Sigmoid colon (tissue), 7 donors: Measurements from ENCODE around the gene PEX14. TPM values are rescaled to one million over a fixed set of nuclear protein-coding genes. Genes with fewer than 3 reads are reported as not detected.
A peak's percentile ranks its signal among the peaks of the same experiment; 100 is the strongest.

Source experiments
- DNase-seq: peaks from one replicate; pipeline ENCODE4 v3.0.0-alpha.2; 2019
- H3K27ac ChIP-seq, 4 donors: fragments of 200-600 bp; sonication (generic); one replicate each; pipeline ENCODE4 v1.5.1; 2016 to 2019; ENCODE audit warnings: mild to moderate bottlenecking in 1 of 4
- H3K27me3 ChIP-seq, 3 donors: fragments of 200-600 bp; sonication (generic); one replicate each; pipeline ENCODE4 v1.5.1; 2019; ENCODE audit warnings: mild to moderate bottlenecking in 1 of 3
- H3K36me3 ChIP-seq, 4 donors: fragments of 200-600 bp; sonication (generic); one replicate each; pipeline ENCODE4 v1.5.1; 2016 to 2019
- H3K4me1 ChIP-seq, 4 donors: fragments of 200-600 bp; sonication (generic); one replicate each; pipeline ENCODE4 v1.5.1; 2017 to 2019
- H3K4me3 ChIP-seq, 4 donors: fragments of 200-600 bp; sonication (generic); one replicate each; pipeline ENCODE4 v1.5.1; 2017 to 2019; ENCODE audit warnings: mild to moderate bottlenecking in 2 of 4, moderate library complexity in 1 of 4
- H3K9me3 ChIP-seq, 4 donors: fragments of 200-600 bp in 3 of 4; sonication (generic) in 3 of 4; one replicate each; pipeline versions ENCODE4 v1.5.1 to v1.6.1; 2013 to 2019
- EP300 ChIP-seq, 4 donors: sonication (generic); formaldehyde crosslinking; IDR thresholded peaks; one replicate each; pipeline ENCODE4 v1.6.1; 2017; ENCODE audit warnings: antibody characterized with exemption in 4 of 4
- POLR2A ChIP-seq, 2 donors: fragments of 450-650 bp; IDR thresholded peaks; one replicate each; pipeline ENCODE4 v1.6.1; 2016; ENCODE audit warnings: antibody characterized with exemption in 2 of 2, mild to moderate bottlenecking in 2 of 2, moderate library complexity in 2 of 2
- POLR2AphosphoS5 ChIP-seq, 4 donors: sonication (generic); formaldehyde crosslinking; IDR thresholded peaks; one replicate each; pipeline ENCODE4 v1.6.1; 2017; ENCODE audit warnings: antibody characterized with exemption in 4 of 4
- WGBS, 2 donors: extraction: QIAGEN DNeasy Blood & Tissue Kit; methylation state at CpG; one replicate each; pipeline ENCODE4 v1.1.7; 2013; 5-methylcytosine and 5-hydroxymethylcytosine counted together
- intact Hi-C: fragments of 100-400 bp; cut with DNase I; formaldehyde crosslinking; loops from one replicate; pipeline ENCODE4 v1.15.1; 2023
- polyA plus RNA-seq, 3 donors: library from polyadenylated mRNA; stranded (reverse); fragments of 200-250 nt; gene quantifications; one replicate each; pipeline ENCODE4 v1.2.3, GENCODE V29; 2013
- small RNA-seq, 3 donors: library from RNA; depleted of rRNA; stranded (forward); fragments of <200 nt; gene quantifications; one replicate each; pipeline ENCODE3, GENCODE V24; 2016
- total RNA-seq, 4 donors: library from RNA; depleted of rRNA; stranded (reverse); fragments of >200 nt; gene quantifications; one replicate each; pipeline ENCODE4 v1.1.0, GENCODE V29; 2016
- TF ChIP-seq, protein P1 (sequence below), 4 experiments: fragments of 450-650 bp in 3 of 4; fragments of 200-600 bp in 1 of 4; IDR thresholded peaks; one replicate each; pipeline ENCODE4 v1.5.1; 2016 to 2019; ENCODE audit warnings: antibody characterized with exemption in 4 of 4, mild to moderate bottlenecking in 3 of 4, moderate library complexity in 2 of 4
- donor health status: healthy with polysubstance abuse.
- donor health status: Bipolar disorder and iron deficiency.
- donor health status: healthy.

Gene PEX14
- total and polyA plus RNA-seq, 7 donors: 8.3 to 23.3 (median 14.4) TPM

DNA sequence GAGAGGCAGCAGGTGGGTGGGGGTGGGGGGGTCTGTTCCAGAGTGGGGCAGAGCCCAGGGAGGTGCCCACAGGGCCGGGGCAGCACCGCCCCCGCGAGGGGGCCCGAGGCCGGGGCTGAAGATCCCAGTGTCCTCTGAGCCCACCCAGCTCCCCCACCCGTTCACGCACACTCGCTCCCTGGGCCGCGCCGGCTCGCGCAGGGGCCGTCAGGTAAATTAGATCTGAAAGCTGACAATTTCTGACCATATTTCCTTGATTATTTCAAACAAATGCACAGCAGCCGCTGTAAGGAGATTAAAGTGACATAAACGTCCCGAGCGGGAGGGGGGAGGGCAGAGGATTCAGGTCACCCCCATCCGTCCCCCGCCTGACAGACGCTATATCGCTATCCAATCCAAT lies 203.7 kb downstream of the PEX14 start:
- 89 to 92% methylated on average over 23 of the region's 23 CpGs for WGBS, 2 donors

DNA sequence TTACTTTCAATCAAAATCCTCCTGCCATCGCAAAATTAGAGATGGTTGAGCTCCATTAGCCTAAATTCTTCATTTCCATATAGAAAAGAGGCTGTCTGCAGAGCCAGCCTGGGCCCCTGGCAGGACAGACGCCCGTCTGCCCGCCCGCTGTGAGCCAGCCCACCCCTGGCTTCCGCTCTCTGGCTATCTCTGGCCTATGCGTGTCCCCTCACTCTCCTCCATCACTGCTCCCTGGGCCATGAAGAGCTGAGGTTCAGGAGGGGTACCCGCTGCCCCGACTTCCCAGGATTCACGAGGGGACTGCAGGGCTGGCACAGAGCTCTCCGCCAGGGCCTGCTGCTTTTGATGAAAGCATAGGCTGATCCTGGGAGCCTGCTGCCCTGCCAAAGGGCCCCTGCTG lies 204.1 kb downstream of the PEX14 start:
- H3K27me3 ChIP-seq: no peaks in the 10 kb centered on the region
- TF ChIP-seq EP300 (IDR thresholded peaks at IDR 0.05) (no peak), POLR2AphosphoS5 (IDR thresholded peaks at IDR 0.05) (no peak), POLR2A (IDR thresholded peaks at IDR 0.05) (no peak)
- TF ChIP-seq, protein P1, sequence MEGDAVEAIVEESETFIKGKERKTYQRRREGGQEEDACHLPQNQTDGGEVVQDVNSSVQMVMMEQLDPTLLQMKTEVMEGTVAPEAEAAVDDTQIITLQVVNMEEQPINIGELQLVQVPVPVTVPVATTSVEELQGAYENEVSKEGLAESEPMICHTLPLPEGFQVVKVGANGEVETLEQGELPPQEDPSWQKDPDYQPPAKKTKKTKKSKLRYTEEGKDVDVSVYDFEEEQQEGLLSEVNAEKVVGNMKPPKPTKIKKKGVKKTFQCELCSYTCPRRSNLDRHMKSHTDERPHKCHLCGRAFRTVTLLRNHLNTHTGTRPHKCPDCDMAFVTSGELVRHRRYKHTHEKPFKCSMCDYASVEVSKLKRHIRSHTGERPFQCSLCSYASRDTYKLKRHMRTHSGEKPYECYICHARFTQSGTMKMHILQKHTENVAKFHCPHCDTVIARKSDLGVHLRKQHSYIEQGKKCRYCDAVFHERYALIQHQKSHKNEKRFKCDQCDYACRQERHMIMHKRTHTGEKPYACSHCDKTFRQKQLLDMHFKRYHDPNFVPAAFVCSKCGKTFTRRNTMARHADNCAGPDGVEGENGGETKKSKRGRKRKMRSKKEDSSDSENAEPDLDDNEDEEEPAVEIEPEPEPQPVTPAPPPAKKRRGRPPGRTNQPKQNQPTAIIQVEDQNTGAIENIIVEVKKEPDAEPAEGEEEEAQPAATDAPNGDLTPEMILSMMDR (IDR thresholded peaks at IDR 0.05): no peak
- H3K27ac ChIP-seq: peak overlapping the region; percentile 87 to 98 (median 96)
- DNase-seq: no peak
- peak overlapping the region in 1 of 4 donors; percentile 13 for H3K4me3 ChIP-seq
- intact Hi-C loops: no loop called here
- no peaks in the 10 kb centered on the region for H3K36me3 ChIP-seq
- H3K9me3 ChIP-seq: no peaks in the 10 kb centered on the region
- peaks cover 4 to 100% (median 100%) of the 10 kb centered on the region in 4 donors for H3K4me1 ChIP-seq
- WGBS, 2 donors: 93 to 95% methylated on average over 11 of the region's 11 CpGs

More for the DNA sequence above, 203.7 kb downstream of the PEX14 start:
- no peaks in the 10 kb centered on the region for H3K36me3 ChIP-seq
- TF ChIP-seq POLR2AphosphoS5 (IDR thresholded peaks at IDR 0.05): no peak
- TF ChIP-seq, protein P1 (IDR thresholded peaks at IDR 0.05): no peak
- no peak for TF ChIP-seq EP300 (IDR thresholded peaks at IDR 0.05)
- TF ChIP-seq POLR2A (IDR thresholded peaks at IDR 0.05): no peak
- intact Hi-C loops: no loop called here
- H3K4me3 ChIP-seq: peak overlapping the region in 1 of 4 donors; percentile 13
- peak overlapping the region; percentile 69 to 98 (median 96) for H3K27ac ChIP-seq
- DNase-seq: no peak
- peaks cover 4 to 100% (median 100%) of the 10 kb centered on the region in 4 donors for H3K4me1 ChIP-seq
- no peaks in the 10 kb centered on the region for H3K9me3 ChIP-seq
- no peaks in the 10 kb centered on the region for H3K27me3 ChIP-seq

DNA sequence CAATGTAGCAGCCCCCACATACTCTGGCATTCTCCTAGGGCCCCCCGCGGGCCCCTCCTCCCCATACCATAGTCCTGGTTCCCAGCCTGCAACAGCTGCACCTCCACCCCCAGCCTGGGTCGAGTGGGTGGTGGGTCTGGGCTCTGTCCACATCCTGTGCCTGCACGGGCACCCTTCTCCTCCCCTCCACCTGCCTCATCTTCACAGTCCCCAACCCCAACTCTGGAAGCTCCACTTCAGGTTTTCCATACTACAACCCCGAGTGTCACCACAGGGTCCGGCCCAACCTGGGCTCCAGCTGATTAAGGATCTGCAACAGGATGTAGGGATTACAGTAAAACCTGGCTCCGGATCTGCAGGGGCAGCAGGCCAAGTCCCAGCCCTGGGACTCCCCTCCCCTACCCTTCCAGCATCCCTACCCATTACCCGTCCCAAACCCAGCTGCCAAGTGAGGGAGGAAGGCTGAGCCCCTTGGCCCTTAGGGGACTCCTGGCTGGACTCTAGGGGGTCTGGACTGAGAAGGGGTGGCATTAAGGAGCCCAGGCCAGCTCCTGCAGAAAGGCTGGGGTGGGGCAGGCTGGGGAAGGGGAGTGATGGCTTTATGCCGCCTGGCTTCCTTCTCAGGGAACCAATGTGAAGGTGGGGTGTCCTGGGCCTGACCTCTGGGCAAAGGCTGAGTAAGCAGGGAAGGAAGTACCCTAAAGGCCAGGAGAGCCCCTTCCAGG lies 204.9 kb downstream of the PEX14 start:
- DNase-seq: no peak
- Histone ChIP-seq H3K4me1 (peaks cover 4 to 100% (median 100%) of the 10 kb centered on the region in 4 donors), H3K4me3 (peak overlapping the region in 3 of 4 donors; percentile 6 to 13 (median 13)), H3K9me3 (no peaks in the 10 kb centered on the region), H3K27ac (peak overlapping the region; percentile 87 to 98 (median 96)), H3K36me3 (no peaks in the 10 kb centered on the region), H3K27me3 (no peaks in the 10 kb centered on the region)
- whole genome bisulfite sequencing, 2 donors: 48 to 49% methylated on average over 9 of the region's 9 CpGs
- intact Hi-C loops: loop anchor here (5.0 kb wide), 1 partner anchor 118 kb away; the partner anchor contains the start of gene CASZ1
- TF ChIP-seq POLR2AphosphoS5 (IDR thresholded peaks at IDR 0.05) (peak in 2 of 4 donors; percentile 22 to 34), EP300 (IDR thresholded peaks at IDR 0.05) (no peak), POLR2A (IDR thresholded peaks at IDR 0.05) (no peak)
- TF ChIP-seq, protein P1 (IDR thresholded peaks at IDR 0.05): no peak

Small RNAs within 50 kb of the gene (small RNA-seq; reads per million reads assigned to genes)
- 0 reads per million in 3 donors for gene RN7SL614P

Other genes starting within 250 kb of the PEX14 start
- 10 to 100 TPM; 30.6 to 44.2 (median 36.9) TPM for gene PGD, start 75.9 kb upstream of the PEX14 start, total RNA-seq
- gene PGD, start 75.9 kb upstream of the PEX14 start, polyA plus RNA-seq: 100 to 1,000 TPM in 1 of 3 donors, 10 to 100 TPM in 2; 69.7 to 115 (median 71.0) TPM
- gene CENPS, start 44.5 kb upstream of the PEX14 start, total RNA-seq: 10 to 100 TPM in 2 of 4 donors, 1 to 10 TPM in 2; 2.8 to 15.0 (median 10.7) TPM
- 10 to 100 TPM; 16.8 to 22.2 (median 20.1) TPM for gene CENPS, start 44.5 kb upstream of the PEX14 start, polyA plus RNA-seq
- 1 to 10 TPM in 2 of 4 donors, under 1 TPM in 1, not detected in 1; 0.71 to 1.4 (median 1.1) TPM for gene CORT, start 24.9 kb upstream of the PEX14 start, total RNA-seq
- gene CORT, start 24.9 kb upstream of the PEX14 start, polyA plus RNA-seq: 1 to 10 TPM in 1 of 3 donors, under 1 TPM in 2; 0.42 to 1.2 (median 0.69) TPM
- gene DFFA, start 2.4 kb upstream of the PEX14 start, total RNA-seq: 10 to 100 TPM; 16.4 to 22.4 (median 20.3) TPM
- 10 to 100 TPM in 2 of 3 donors, 1 to 10 TPM in 1; 9.6 to 24.6 (median 12.9) TPM for gene DFFA, start 2.4 kb upstream of the PEX14 start, polyA plus RNA-seq